Effector memory CD4-positive, alpha-beta T cell (primary cell): ENCODE results near the gene KCNG1.

Experiments used
- DNase-seq, 3 donors: peaks; one replicate each; pipeline ENCODE4 v3.0.0-alpha.2; 2020
- H3K27ac ChIP-seq: 2 replicates; pipeline ENCODE4 v1.7.0; 2013; ENCODE audit warnings: mild to moderate bottlenecking, low read length, moderate library complexity; ENCODE audit not compliant: insufficient read depth, poor library complexity, severe bottlenecking
- H3K27me3 ChIP-seq: replicated peaks from 2 replicates; pipeline ENCODE4 v1.7.0; 2013; ENCODE audit warnings: mild to moderate bottlenecking, low read length; ENCODE audit not compliant: insufficient read depth, control insufficient read depth, poor library complexity, severe bottlenecking
- H3K36me3 ChIP-seq: 2 replicates; pipeline ENCODE4 v1.7.0; 2013; ENCODE audit warnings: mild to moderate bottlenecking, low read length, moderate library complexity; ENCODE audit not compliant: control insufficient read depth, insufficient read depth
- H3K4me1 ChIP-seq: 2 replicates; pipeline ENCODE4 v1.7.0; 2013; ENCODE audit warnings: low read length, mild to moderate bottlenecking; ENCODE audit not compliant: control insufficient read depth, insufficient read depth, poor library complexity, severe bottlenecking
- H3K4me3 ChIP-seq: 2 replicates; pipeline ENCODE4 v1.7.0; 2013; ENCODE audit warnings: low read length, low read depth, mild to moderate bottlenecking; ENCODE audit not compliant: insufficient read depth, poor library complexity, severe bottlenecking
- H3K9me3 ChIP-seq: 2 replicates; pipeline ENCODE4 v1.7.0; 2013; ENCODE audit warnings: mild to moderate bottlenecking, low read length, moderate library complexity; ENCODE audit not compliant: control insufficient read depth

KCNG1 gene

DNA sequence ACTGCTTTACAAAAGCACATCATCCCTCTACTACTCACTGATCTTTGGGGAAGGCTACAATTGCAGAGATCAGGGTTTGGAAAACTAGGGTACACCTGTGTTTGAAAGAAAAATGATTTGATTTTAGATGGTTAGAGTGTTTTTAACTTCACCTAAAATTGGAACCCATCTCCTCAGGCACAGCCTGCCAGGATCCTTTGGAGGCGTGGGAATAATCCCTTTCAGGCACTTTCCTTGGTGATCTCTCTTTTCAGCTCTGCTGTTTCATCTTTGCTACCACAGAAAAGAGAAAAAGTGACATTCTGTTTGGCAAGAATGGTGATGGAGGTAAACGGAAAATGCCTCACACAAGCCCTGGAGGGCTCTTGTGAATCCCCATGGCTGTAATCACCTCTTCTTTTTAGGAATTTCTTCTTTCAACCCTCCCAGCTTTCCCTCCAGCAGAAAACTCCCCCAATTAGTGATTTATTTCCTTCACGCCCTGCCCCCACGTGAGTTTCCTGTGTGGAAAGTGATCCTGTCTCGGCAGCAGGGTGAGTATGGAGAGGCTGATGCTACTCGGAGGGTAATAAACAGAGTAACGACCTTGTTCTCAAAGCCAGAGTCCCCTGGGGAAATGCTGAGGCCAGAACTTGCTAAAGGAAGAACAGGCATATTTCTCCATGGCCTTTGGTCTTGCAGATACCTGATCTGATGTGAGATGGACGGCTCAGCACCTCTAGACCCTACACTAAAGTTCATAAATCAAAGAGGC, 9.2 kb downstream of the KCNG1 start:
- Histone ChIP-seq H3K4me1 (no peaks in the 10 kb centered on the region), H3K27ac (no peak overlapping the region), H3K4me3 (no peak overlapping the region), H3K27me3 (no peaks in the 10 kb centered on the region), H3K9me3 (no peaks in the 10 kb centered on the region), H3K36me3 (no peaks in the 10 kb centered on the region)
- DNase-seq, result no peak

- H3K4me3 ChIP-seq, result no peak overlapping the region
- no peak overlapping the region for H3K27ac ChIP-seq
- no peak for DNase-seq
- H3K9me3 ChIP-seq, result no peaks in the 10 kb centered on the region
- H3K27me3 ChIP-seq, result no peaks in the 10 kb centered on the region
- H3K4me1 ChIP-seq, result no peaks in the 10 kb centered on the region
- no peaks in the 10 kb centered on the region for H3K36me3 ChIP-seq
These were observed 10.6 kb downstream of the KCNG1 start for GRCh38 chr20:51012357-51012756.

- no peaks in the 10 kb centered on the region for H3K36me3 ChIP-seq
- no peaks in the 10 kb centered on the region for H3K27me3 ChIP-seq
- H3K27ac ChIP-seq, result no peak overlapping the region
- no peaks in the 10 kb centered on the region for H3K4me1 ChIP-seq
- H3K4me3 ChIP-seq, result no peak overlapping the region
- no peak for DNase-seq
- no peaks in the 10 kb centered on the region for H3K9me3 ChIP-seq
These were observed 11.4 kb downstream of the KCNG1 start for GRCh38 chr20:51011479-51011878.

- no peaks in the 10 kb centered on the region for H3K36me3 ChIP-seq
- no peaks in the 10 kb centered on the region for H3K27me3 ChIP-seq
- no peak overlapping the region for H3K27ac ChIP-seq
- H3K9me3 ChIP-seq, result no peaks in the 10 kb centered on the region
- DNase-seq, result no peak
- no peaks in the 10 kb centered on the region for H3K4me1 ChIP-seq
- H3K4me3 ChIP-seq, result no peak overlapping the region
These were observed 12.0 kb downstream of the KCNG1 start for GRCh38 chr20:51010932-51011331.

DNA sequence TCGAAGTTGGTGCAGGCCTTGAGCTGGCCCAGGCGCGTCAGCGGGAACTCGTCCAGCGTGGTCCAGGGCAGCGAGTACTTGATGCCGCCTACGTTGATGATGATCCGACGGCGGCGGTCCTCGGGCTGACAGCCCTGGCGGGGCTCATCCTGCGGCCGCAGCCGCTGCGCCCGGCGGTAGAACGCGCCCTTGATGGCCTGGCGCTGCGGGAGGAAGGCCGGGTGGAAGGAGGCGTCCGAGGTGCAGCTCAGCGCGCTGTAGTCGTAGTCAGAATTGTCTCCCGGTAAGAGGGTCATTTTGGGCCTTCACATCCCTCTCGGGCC, 12.9 kb downstream of the KCNG1 start:
- Histone ChIP-seq H3K9me3 (no peaks in the 10 kb centered on the region), H3K36me3 (no peaks in the 10 kb centered on the region), H3K4me3 (no peak overlapping the region), H3K27me3 (peaks cover 4% of the 10 kb centered on the region), H3K4me1 (no peaks in the 10 kb centered on the region), H3K27ac (no peak overlapping the region)
- DNase-seq, result no peak

GRCh38 chr20:51009303-51010042, 13.4 kb downstream of the KCNG1 start:
- peaks cover 4% of the 10 kb centered on the region for H3K27me3 ChIP-seq
- no peaks in the 10 kb centered on the region for H3K9me3 ChIP-seq
- DNase-seq, result no peak
- H3K27ac ChIP-seq, result no peak overlapping the region
- no peak overlapping the region for H3K4me3 ChIP-seq
- H3K36me3 ChIP-seq, result no peaks in the 10 kb centered on the region
- no peaks in the 10 kb centered on the region for H3K4me1 ChIP-seq

DNA sequence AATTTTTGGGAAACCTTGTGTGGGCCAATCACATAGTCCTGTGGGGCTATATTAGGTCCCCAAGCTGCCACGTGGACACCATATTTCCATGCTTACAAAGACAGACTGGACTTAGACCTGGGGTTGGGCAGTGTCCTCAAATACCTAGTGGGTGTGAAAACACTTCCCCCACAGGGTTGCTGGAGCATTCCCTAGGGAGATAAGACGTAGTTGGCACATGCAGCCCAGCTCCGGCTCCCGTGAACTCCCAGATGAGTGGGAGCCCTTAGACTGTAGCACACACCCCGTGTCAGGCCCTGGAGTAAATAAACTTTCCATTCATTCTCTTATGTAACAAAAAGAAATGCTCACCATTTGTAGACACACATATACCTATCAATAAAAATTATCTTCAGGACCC, 14.2 kb downstream of the KCNG1 start:
- H3K4me1 ChIP-seq, result no peaks in the 10 kb centered on the region
- no peak overlapping the region for H3K27ac ChIP-seq
- no peak overlapping the region for H3K4me3 ChIP-seq
- peaks cover 4% of the 10 kb centered on the region for H3K27me3 ChIP-seq
- H3K9me3 ChIP-seq, result no peaks in the 10 kb centered on the region
- no peaks in the 10 kb centered on the region for H3K36me3 ChIP-seq
- DNase-seq, result no peak

DNA sequence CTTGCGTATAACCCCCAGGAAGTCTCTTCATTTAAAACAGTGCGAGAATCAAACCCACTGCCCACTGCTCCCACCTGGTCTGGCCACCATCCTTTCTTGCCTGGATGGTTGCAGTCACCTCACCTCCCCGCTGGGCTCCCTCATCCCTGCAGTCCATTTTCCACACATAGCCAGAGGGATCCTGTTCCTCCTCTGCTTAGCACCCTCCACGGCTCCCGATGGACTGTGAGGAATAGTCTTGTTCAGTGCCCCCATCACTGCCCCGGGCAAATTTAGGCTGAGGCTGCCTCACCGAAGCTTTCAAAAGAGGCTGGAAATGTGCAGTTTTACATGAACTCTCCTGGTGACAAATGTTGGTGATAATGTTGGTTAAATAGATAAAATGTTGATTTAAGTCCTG, 17.7 kb downstream of the KCNG1 start:
- H3K27me3 ChIP-seq, result peaks cover 4% of the 10 kb centered on the region
- no peaks in the 10 kb centered on the region for H3K36me3 ChIP-seq
- no peak overlapping the region for H3K4me3 ChIP-seq
- DNase-seq, result no peak
- H3K9me3 ChIP-seq, result no peaks in the 10 kb centered on the region
- H3K27ac ChIP-seq, result no peak overlapping the region
- no peaks in the 10 kb centered on the region for H3K4me1 ChIP-seq

GRCh38 chr20:51004781-51005180, 18.1 kb downstream of the KCNG1 start:
- Histone ChIP-seq H3K4me3 (no peak overlapping the region), H3K4me1 (no peaks in the 10 kb centered on the region), H3K9me3 (no peaks in the 10 kb centered on the region), H3K27ac (no peak overlapping the region), H3K36me3 (no peaks in the 10 kb centered on the region), H3K27me3 (peaks cover 4% of the 10 kb centered on the region)
- DNase-seq, result no peak

- H3K36me3 ChIP-seq, result no peaks in the 10 kb centered on the region
- H3K4me3 ChIP-seq, result no peak overlapping the region
- no peak for DNase-seq
- no peaks in the 10 kb centered on the region for H3K4me1 ChIP-seq
- H3K27ac ChIP-seq, result no peak overlapping the region
- peaks cover 4% of the 10 kb centered on the region for H3K27me3 ChIP-seq
- no peaks in the 10 kb centered on the region for H3K9me3 ChIP-seq
These were observed 18.6 kb downstream of the KCNG1 start for GRCh38 chr20:51004305-51004727.
